Left ventricle myocardium inferior (tissue), 1 donor: ENCODE results near the gene C11orf68. TPM values are rescaled to one million over a fixed set of nuclear protein-coding genes. Genes with fewer than 3 reads are reported as not detected.
A peak's percentile ranks its signal among the peaks of the same experiment; 100 is the strongest.

Source experiments
- DNase-seq: peaks from one replicate; pipeline ENCODE4 v3.0.0-alpha.2; 2020
- H3K27ac ChIP-seq: fragments of 200-600 bp; replicated peaks from 2 replicates; pipeline ENCODE4 v1.8.0; 2021
- H3K27me3 ChIP-seq: fragments of 200-600 bp; 2 replicates; pipeline ENCODE4 v1.8.0; 2021; ENCODE audit warnings: low read depth
- H3K36me3 ChIP-seq: fragments of 200-600 bp; 2 replicates; pipeline ENCODE4 v1.8.0; 2021
- H3K4me1 ChIP-seq: fragments of 200-600 bp; 2 replicates; pipeline ENCODE4 v1.8.0; 2021
- H3K4me3 ChIP-seq: fragments of 200-600 bp; 2 replicates; pipeline ENCODE4 v1.8.0; 2021; ENCODE audit warnings: mild to moderate bottlenecking, moderate library complexity
- H3K9me3 ChIP-seq: fragments of 200-600 bp; replicated peaks from 2 replicates; pipeline ENCODE4 v1.8.0; 2021
- CTCF ChIP-seq: fragments of 200-600 bp; IDR thresholded peaks from 2 replicates; pipeline ENCODE4 v1.8.0; 2021; ENCODE audit warnings: antibody characterized with exemption, mild to moderate bottlenecking, borderline replicate concordance
- intact Hi-C: fragments of 100-400 bp; cut with micrococcal nuclease; formaldehyde crosslinking; loops from one replicate; pipeline ENCODE4 v1.11.0; 2022
- long read RNA-seq: library from polyadenylated mRNA; unstranded; transcript quantifications from one replicate; pipeline ENCODE4 v2.0.0, GENCODE V29; 2021
- total RNA-seq: library from RNA; stranded (reverse); fragmentation: NEBNext Ultra II Directional; extraction: Animal tissue kit (Norgen Biotek cat#: 25700); gene quantifications from one replicate; pipeline ENCODE4 v1.2.1, GENCODE V29; 2021
- donor health status: DM: no; HTN: yes; CAD: no; lungs with severe emphysema.

Gene C11orf68
- total RNA-seq, result 37.3 TPM
- long read RNA-seq, transcript C11orf68-201 (2 exons, 1,619 nt), result minor isoform, 13 of 78 reads
- long read RNA-seq, transcript C11orf68-203 (1 exons, 1,528 nt), result minor isoform, 8 of 78 reads
- long read RNA-seq, transcript C11orf68-202 (2 exons, 1,559 nt), result major isoform, 57 of 78 reads
- long read RNA-seq, partial matches to known transcripts, result 0 of 78 reads
- long read RNA-seq, other reads (novel, unspliced or antisense), result 0 of 78 reads

DNA sequence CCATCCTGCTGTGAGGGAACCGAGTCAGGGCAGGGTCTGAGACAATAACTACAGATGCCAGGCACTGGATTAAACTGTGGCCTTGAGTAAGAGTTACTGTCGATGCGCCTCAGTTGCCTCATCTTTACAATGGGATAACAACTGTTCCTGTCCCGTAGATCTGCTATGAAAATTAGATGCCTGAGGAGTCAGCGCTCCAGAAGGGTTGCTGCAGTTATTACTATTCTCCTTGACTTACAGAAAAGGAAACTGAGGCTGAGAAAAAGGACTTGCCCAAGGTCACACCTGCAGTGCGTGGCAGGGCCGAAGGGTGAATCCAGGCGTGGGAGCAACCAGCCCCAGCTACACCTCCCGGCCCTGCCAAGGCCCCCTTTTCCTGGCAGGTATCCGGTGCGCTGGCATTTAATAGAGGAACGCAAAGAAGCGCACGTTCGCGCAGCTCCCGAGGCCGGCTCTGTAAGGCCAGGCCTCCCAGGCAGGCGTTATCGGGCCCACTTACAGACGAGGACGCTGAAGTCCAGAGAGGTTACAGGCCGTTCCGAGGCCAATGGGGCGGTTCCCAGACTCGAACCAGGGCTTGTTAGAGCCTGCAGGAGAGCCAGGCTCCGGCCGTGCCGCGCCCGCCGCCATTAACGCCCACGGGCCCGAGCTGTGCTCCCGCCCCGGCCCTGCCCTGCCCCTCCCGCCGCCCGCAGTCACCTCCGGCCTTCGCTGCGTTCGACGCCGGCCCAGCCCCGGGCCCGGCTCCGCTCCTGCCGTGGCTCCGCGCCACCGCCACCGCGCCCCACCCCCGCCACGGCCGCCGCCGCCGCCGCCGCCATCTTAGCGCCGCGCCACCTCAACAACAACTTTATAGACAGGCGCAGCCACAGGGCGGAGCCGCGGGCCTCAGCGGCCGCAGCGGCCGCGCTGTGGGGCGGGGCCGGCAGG lies at the start of gene C11orf68:
Gene C11orf68, minus strand, starts transcription at position 852 of the 930 bp plus-strand sequence. Its CDS starts 31 bp downstream, at position 821.
- TF ChIP-seq CTCF, result no peak
- no peak for DNase-seq
- H3K4me1 ChIP-seq, result peaks cover 63% of the 10 kb centered on the region

DNA sequence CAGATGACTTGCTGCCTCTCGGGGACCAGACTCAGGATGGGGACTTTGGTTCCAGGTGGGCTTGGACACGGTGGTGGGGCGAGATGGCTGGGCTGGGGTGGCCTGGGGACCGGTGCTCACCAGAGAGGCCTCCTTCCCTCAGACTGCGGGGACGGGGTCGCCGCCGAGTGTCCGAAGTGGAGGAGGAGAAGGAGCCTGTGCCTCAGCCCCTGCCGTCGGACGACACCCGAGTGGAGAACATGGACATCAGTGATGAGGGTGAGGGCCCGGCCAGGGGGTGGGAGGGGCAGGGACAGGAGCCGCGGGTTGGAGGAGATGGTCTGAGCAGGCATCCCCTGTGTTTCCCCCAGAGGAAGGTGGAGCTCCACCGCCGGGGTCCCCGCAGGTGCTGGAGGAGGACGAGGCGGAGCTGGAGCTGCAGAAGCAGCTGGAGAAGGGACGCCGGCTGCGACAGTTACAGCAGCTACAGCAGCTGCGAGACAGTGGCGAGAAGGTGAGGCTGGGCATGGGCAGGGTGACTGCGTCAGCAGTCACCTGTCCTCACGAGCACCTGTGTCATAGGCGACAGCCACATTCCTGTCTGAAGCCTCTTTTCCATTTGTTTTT lies 48.6 kb upstream of the C11orf68 start:
- Histone ChIP-seq H3K4me3 (no peak overlapping the region), H3K27ac (no peak overlapping the region), H3K9me3 (no peaks in the 10 kb centered on the region), H3K27me3 (no peaks in the 10 kb centered on the region), H3K4me1 (peaks cover 22% of the 10 kb centered on the region), H3K36me3 (peaks cover 67% of the 10 kb centered on the region)
- intact Hi-C loops, result no loop called here
- DNase-seq, result no peak
- TF ChIP-seq CTCF, result no peak

More for the DNA sequence above, at the start of gene C11orf68:
- intact Hi-C loops, result no loop called here
- H3K4me3 ChIP-seq, result peak within 1 kb of the TSS; percentile 100
- no peaks in the 10 kb centered on the region for H3K9me3 ChIP-seq
- no peaks in the 10 kb centered on the region for H3K27me3 ChIP-seq
- peak within 1 kb of the TSS; percentile 99 for H3K27ac ChIP-seq
- peaks cover 32% of the 10 kb centered on the region for H3K36me3 ChIP-seq

DNA sequence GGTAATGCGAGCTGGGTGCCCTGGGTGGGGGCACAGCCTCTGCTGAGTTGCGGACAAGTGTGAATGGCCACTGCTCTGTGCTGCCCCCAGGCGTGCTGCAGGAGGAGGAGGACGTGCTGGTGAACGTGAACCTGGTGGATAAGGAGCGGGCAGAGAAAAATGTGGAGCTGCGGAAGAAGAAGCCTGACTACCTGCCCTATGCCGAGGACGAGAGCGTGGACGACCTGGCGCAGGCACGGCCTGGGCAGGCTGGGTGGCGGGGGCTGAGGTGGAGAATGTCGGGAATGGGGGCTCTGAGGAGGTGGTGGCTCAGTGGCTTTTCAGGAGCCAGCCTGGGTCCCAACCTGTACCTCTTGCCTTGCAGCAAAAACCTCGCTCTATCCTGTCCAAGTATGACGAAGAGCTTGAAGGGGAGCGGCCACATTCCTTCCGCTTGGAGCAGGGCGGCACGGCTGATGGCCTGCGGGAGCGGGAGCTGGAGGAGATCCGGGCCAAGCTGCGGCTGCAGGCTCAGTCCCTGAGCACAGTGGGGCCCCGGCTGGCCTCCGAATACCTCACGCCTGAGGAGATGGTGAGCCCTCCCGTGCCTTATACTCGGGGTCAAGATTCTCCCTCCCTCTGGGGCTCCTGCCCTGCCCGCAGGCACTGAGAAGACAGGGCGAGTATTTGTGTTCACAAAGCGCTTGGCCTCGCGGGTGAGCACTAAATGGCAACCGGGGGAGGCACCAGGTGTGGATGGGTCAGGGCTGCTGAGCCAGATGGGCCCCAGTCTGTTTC lies 47.3 kb upstream of the C11orf68 start:
- no peak for TF ChIP-seq CTCF
- H3K36me3 ChIP-seq, result peaks cover 67% of the 10 kb centered on the region
- no peaks in the 10 kb centered on the region for H3K27me3 ChIP-seq
- H3K27ac ChIP-seq, result no peak overlapping the region
- intact Hi-C loops, result no loop called here
- H3K9me3 ChIP-seq, result no peaks in the 10 kb centered on the region
- H3K4me1 ChIP-seq, result peaks cover 31% of the 10 kb centered on the region
- no peak overlapping the region for H3K4me3 ChIP-seq
- DNase-seq, result no peak

DNA sequence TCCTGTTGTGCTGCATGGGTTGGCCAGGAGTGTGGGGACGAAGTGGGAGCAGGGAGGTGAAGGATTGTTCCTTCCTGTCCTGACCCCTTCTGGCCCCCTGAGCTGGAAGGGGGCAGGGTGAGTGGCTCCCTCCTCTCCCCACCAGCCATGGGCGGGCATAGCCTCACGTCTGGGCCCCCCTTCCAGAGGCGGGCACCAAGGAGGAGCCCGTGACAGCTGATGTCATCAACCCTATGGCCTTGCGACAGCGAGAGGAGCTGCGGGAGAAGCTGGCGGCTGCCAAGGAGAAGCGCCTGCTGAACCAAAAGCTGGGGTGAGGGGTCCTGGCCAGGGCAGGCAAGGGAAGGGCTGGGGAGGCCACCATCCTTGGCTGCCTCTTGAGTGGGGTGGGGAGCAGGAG lies 46.0 kb upstream of the C11orf68 start:
- DNase-seq, result no peak
- no peak for TF ChIP-seq CTCF
- Histone ChIP-seq H3K27me3 (no peaks in the 10 kb centered on the region), H3K4me3 (no peak overlapping the region), H3K4me1 (peaks cover 38% of the 10 kb centered on the region), H3K9me3 (no peaks in the 10 kb centered on the region), H3K27ac (no peak overlapping the region), H3K36me3 (peaks cover 63% of the 10 kb centered on the region)
- intact Hi-C loops, result no loop called here

DNA sequence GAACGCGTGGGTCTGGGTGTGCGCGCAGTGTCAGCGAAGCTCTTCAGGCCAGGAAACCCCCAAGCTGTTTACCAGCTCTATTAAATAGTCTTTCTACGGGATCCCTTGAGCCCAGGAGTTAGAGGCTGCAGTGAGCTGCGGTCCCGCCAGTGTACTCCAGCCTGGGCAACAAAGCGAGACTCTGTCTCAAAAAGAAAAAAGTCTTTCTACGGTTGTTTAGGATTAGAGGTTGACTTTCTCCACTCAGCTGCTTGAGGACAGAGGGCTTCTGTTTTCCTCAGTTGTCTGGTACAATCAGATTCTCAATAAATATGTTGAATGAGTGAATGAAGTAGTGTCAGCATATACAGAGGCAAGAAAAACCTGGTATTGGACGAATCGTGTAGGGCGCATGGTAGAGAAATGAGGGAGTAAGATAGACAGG lies 43.3 kb upstream of the C11orf68 start:
- H3K27ac ChIP-seq, result peak overlapping the region; percentile 88
- TF ChIP-seq CTCF, result no peak
- intact Hi-C loops, result no loop called here
- DNase-seq, result no peak
- H3K27me3 ChIP-seq, result no peaks in the 10 kb centered on the region
- no peaks in the 10 kb centered on the region for H3K9me3 ChIP-seq
- peaks cover 38% of the 10 kb centered on the region for H3K4me1 ChIP-seq
- peaks cover 35% of the 10 kb centered on the region for H3K36me3 ChIP-seq
- peak overlapping the region; percentile 84 for H3K4me3 ChIP-seq
